Trophoblast cell (in vitro differentiated cells and primary cell): ENCODE measurements around the gene PREPL.

Experiments
- DNase-seq, 2 donors: peaks; one replicate each; pipeline ENCODE4 v3.0.0-alpha.2; 2016
- H2AFZ ChIP-seq: 2 replicates; pipeline ENCODE4 v1.6.1; 2013; ENCODE audit warnings: low read length, moderate library complexity, mild to moderate bottlenecking; ENCODE audit not compliant: insufficient read depth, poor library complexity
- H2AK5ac ChIP-seq: 2 replicates; pipeline ENCODE4 v1.6.1; 2013; ENCODE audit warnings: mild to moderate bottlenecking, low read length
- H2BK120ac ChIP-seq: 2 replicates; pipeline ENCODE4 v1.6.1; 2013; ENCODE audit warnings: low read length, mild to moderate bottlenecking, moderate library complexity; ENCODE audit not compliant: insufficient read depth, poor library complexity
- H2BK12ac ChIP-seq: 2 replicates; pipeline ENCODE4 v1.6.1; 2013; ENCODE audit warnings: mild to moderate bottlenecking, low read length, moderate library complexity
- H2BK5ac ChIP-seq: 2 replicates; pipeline ENCODE4 v1.6.1; 2013; ENCODE audit warnings: low read length, low read depth, moderate library complexity, mild to moderate bottlenecking; ENCODE audit not compliant: poor library complexity
- H3K14ac ChIP-seq: 2 replicates; pipeline ENCODE4 v1.6.1; 2013; ENCODE audit warnings: mild to moderate bottlenecking, low read length
- H3K18ac ChIP-seq: 2 replicates; pipeline ENCODE4 v1.6.1; 2013; ENCODE audit warnings: mild to moderate bottlenecking, low read length
- H3K23ac ChIP-seq: 2 replicates; pipeline ENCODE4 v1.6.1; 2013; ENCODE audit warnings: low read length
- H3K27ac ChIP-seq: 2 replicates; pipeline ENCODE4 v1.5.1; 2013; ENCODE audit warnings: low read depth, mild to moderate bottlenecking, inconsistent platforms, low read length, moderate library complexity
- H3K27me3 ChIP-seq: 2 replicates; pipeline ENCODE4 v1.6.1; 2013; ENCODE audit warnings: inconsistent platforms, mild to moderate bottlenecking, low read length, moderate library complexity; ENCODE audit not compliant: insufficient read depth
- H3K36me3 ChIP-seq, 2 experiments: 1 replicate in 1 of 2; 2 replicates in 1 of 2; pipeline ENCODE4 v1.6.1; 2013; ENCODE audit warnings: low read length in 2 of 2, mild to moderate bottlenecking in 2 of 2, moderate library complexity in 1 of 2; ENCODE audit not compliant: insufficient read depth in 2 of 2, control insufficient read depth in 1 of 2
- H3K4ac ChIP-seq: 2 replicates; pipeline ENCODE4 v1.6.1; 2013; ENCODE audit warnings: low read depth, mild to moderate bottlenecking, low read length, moderate library complexity
- H3K4me1 ChIP-seq, 2 experiments: 1 replicate in 1 of 2; 2 replicates in 1 of 2; pipeline ENCODE4 v1.6.1; 2013; ENCODE audit warnings: low read length in 2 of 2, mild to moderate bottlenecking in 2 of 2, moderate library complexity in 1 of 2; ENCODE audit not compliant: insufficient read depth in 2 of 2, control insufficient read depth in 1 of 2
- H3K4me2 ChIP-seq: 2 replicates; pipeline ENCODE4 v1.6.1; 2013; ENCODE audit warnings: inconsistent platforms, mild to moderate bottlenecking, low read length, moderate library complexity
- H3K4me3 ChIP-seq: 2 replicates; pipeline ENCODE4 v1.5.1; 2013; ENCODE audit warnings: mild to moderate bottlenecking, low read depth, low read length, inconsistent platforms
- H3K79me1 ChIP-seq: one replicate; pipeline ENCODE4 v1.6.1; 2013; ENCODE audit warnings: low read length
- H3K79me2 ChIP-seq: 2 replicates; pipeline ENCODE4 v1.6.1; 2013; ENCODE audit warnings: low read length, mild to moderate bottlenecking; ENCODE audit not compliant: control insufficient read depth, insufficient read depth, poor library complexity
- H3K9ac ChIP-seq: 2 replicates; pipeline ENCODE4 v1.6.1; 2013; ENCODE audit warnings: mild to moderate bottlenecking, low read length
- H3K9me3 ChIP-seq: 2 replicates; pipeline ENCODE4 v1.6.1; 2013; ENCODE audit warnings: low read depth, mild to moderate bottlenecking, control low read depth, inconsistent platforms, low read length; ENCODE audit not compliant: insufficient read depth
- H4K12ac ChIP-seq: 2 replicates; pipeline ENCODE4 v1.6.1; 2013; ENCODE audit warnings: low read depth, mild to moderate bottlenecking, low read length, moderate library complexity
- H4K8ac ChIP-seq: 2 replicates; pipeline ENCODE4 v1.6.1; 2013; ENCODE audit warnings: low read depth, mild to moderate bottlenecking, low read length, moderate library complexity
- H4K91ac ChIP-seq: one replicate; pipeline ENCODE4 v1.6.1; 2013; ENCODE audit warnings: low read depth, mild to moderate bottlenecking, low read length, moderate library complexity
- WGBS: extraction: QIAGEN DNeasy Blood & Tissue Kit; methylation state at CpG from one replicate; pipeline ENCODE4 v1.1.7; 2013; ENCODE audit warnings: missing lambda C conversion rate; ENCODE audit not compliant: insufficient read length, insufficient coverage; ENCODE audit errors: extremely low coverage; 5-methylcytosine and 5-hydroxymethylcytosine counted together

PREPL gene

DNA sequence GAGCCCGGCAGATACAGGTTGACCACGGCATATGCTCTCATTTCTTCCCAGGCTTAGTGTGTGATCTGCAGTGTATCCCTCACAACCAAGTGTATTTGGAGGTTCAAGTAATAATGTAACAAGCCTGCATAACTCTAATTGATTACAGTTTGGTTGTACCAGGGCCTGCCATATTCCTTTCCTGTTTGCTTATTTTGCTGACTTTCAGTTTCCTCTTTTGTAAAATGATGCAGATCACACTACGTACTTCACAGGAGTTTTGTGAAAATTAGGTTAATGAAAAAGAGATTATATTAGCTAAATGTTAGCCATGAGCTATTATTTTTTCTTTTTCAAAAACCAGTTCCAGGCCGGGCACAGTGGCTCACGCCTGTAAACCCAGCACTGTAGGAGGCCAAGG lies 60.2 kb downstream of the PREPL start:
- no peak for DNase-seq
- Histone ChIP-seq H3K4ac (no peak overlapping the region), H3K4me1 (no peaks in the 10 kb centered on the region), H3K27me3 (no peaks in the 10 kb centered on the region), H3K4me2 (no peak overlapping the region), H2BK12ac (no peak overlapping the region), H4K91ac (no peak overlapping the region), H3K23ac (no peak overlapping the region), H2AK5ac (no peak overlapping the region), H3K79me1 (no peaks in the 10 kb centered on the region), H3K14ac (no peak overlapping the region), H4K8ac (no peak overlapping the region), H2BK5ac (no peak overlapping the region), H3K18ac (no peak overlapping the region), H3K79me2 (no peaks in the 10 kb centered on the region), H4K12ac (no peak overlapping the region), H2BK120ac (no peak overlapping the region), H3K36me3 (no peaks in the 10 kb centered on the region), H3K9ac (no peak overlapping the region), H3K27ac (no peak overlapping the region), H3K9me3 (no peaks in the 10 kb centered on the region), H3K4me3 (no peak overlapping the region), H2AFZ (no peak overlapping the region)
- no CpG with 5 or more reads among the region's 5 CpGs for WGBS

DNA sequence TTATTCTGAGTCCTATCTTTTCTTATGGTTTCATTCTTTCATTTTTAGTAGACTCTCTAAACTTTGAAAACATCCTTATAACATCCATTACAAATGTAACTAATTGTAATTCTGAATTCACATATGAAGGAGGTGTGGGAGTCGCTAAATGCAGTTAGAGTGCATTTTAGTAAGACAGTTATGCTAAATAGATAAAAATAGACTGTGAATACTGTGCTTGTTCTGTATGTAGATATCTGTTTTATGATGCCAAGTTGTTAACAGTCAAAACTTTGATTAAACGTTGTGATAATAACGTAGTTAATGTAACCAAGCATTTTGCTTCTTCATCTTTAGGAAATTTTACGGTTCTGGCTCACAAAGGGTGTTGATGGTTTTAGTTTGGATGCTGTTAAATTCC lies 61.7 kb downstream of the PREPL start:
- H3K23ac ChIP-seq, result no peak overlapping the region
- no peak overlapping the region for H2BK120ac ChIP-seq
- H3K18ac ChIP-seq, result no peak overlapping the region
- H4K8ac ChIP-seq, result no peak overlapping the region
- no peak overlapping the region for H3K14ac ChIP-seq
- H3K9ac ChIP-seq, result no peak overlapping the region
- no peaks in the 10 kb centered on the region for H3K27me3 ChIP-seq
- no peaks in the 10 kb centered on the region for H3K36me3 ChIP-seq
- H2AK5ac ChIP-seq, result no peak overlapping the region
- H3K4ac ChIP-seq, result no peak overlapping the region
- H3K79me2 ChIP-seq, result no peaks in the 10 kb centered on the region
- no peak overlapping the region for H3K4me3 ChIP-seq
- H3K79me1 ChIP-seq, result no peaks in the 10 kb centered on the region
- DNase-seq, result no peak
- H4K91ac ChIP-seq, result no peak overlapping the region
- H4K12ac ChIP-seq, result no peak overlapping the region
- H2BK12ac ChIP-seq, result no peak overlapping the region
- no peak overlapping the region for H3K27ac ChIP-seq
- H3K9me3 ChIP-seq, result no peaks in the 10 kb centered on the region
- H3K4me2 ChIP-seq, result no peak overlapping the region
- WGBS, result no CpG with 5 or more reads among the region's 4 CpGs
- H2BK5ac ChIP-seq, result no peak overlapping the region
- H3K4me1 ChIP-seq, result no peaks in the 10 kb centered on the region
- H2AFZ ChIP-seq, result no peak overlapping the region

DNA sequence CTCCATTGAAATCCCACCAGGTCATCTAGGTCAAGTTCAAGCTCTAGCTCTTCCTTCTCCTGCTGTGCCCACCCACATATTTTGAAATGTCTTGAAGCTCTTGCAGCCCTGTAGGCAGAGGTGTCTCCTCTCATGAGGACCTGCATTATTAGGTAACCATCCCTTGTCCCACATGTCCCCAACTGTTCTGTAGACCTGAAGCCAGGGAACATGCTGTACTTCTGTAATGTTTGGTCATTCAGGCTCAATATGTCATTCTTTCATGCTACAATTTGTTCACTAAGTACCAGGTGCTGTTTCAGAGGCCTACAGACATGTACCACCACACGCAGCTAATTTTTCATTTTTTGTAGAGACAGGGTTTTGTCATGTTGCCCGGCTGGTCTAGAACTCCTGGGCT lies 63.9 kb downstream of the PREPL start:
- Histone ChIP-seq H3K23ac (no peak overlapping the region), H3K9me3 (no peaks in the 10 kb centered on the region), H3K18ac (no peak overlapping the region), H3K9ac (no peak overlapping the region), H3K14ac (no peak overlapping the region), H3K27ac (no peak overlapping the region), H3K4me2 (no peak overlapping the region), H3K79me1 (no peaks in the 10 kb centered on the region), H4K8ac (no peak overlapping the region), H2AK5ac (no peak overlapping the region), H4K91ac (no peak overlapping the region), H3K79me2 (no peaks in the 10 kb centered on the region), H2BK12ac (no peak overlapping the region), H3K4ac (no peak overlapping the region), H2BK5ac (no peak overlapping the region), H2AFZ (no peak overlapping the region), H3K4me3 (no peak overlapping the region), H2BK120ac (no peak overlapping the region), H3K4me1 (no peaks in the 10 kb centered on the region), H3K36me3 (no peaks in the 10 kb centered on the region), H3K27me3 (no peaks in the 10 kb centered on the region), H4K12ac (no peak overlapping the region)
- no peak for DNase-seq
- no CpG with 5 or more reads among the region's 2 CpGs for WGBS

DNA sequence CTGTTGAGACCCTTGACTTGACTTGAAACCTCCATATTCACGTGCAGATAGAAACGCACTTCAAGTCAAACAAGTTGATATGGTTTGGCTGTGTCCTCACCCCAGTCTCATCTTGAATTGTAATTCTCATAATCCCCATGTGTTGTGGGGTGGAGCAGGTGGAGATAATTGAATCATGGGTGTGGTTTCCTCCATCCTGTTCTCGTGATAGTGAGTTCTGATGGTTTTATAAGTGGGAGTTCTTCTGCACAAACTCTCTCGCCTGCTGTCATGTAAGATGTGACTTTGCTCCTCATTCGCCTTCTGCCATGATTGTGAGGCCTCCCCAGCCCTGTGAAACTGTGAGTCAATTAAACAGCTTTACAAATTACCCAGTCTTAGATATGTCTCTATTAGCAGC lies 64.6 kb downstream of the PREPL start:
- Histone ChIP-seq H3K4me3 (no peak overlapping the region), H3K14ac (no peak overlapping the region), H3K27me3 (no peaks in the 10 kb centered on the region), H3K9ac (no peak overlapping the region), H3K79me1 (no peaks in the 10 kb centered on the region), H2AFZ (no peak overlapping the region), H3K4ac (no peak overlapping the region), H3K18ac (no peak overlapping the region), H2AK5ac (no peak overlapping the region), H2BK5ac (no peak overlapping the region), H3K79me2 (no peaks in the 10 kb centered on the region), H2BK120ac (no peak overlapping the region), H4K12ac (no peak overlapping the region), H3K27ac (no peak overlapping the region), H3K23ac (no peak overlapping the region), H3K4me2 (no peak overlapping the region), H3K9me3 (no peaks in the 10 kb centered on the region), H4K8ac (no peak overlapping the region), H2BK12ac (no peak overlapping the region), H3K36me3 (no peaks in the 10 kb centered on the region), H4K91ac (no peak overlapping the region), H3K4me1 (no peaks in the 10 kb centered on the region)
- no CpG with 5 or more reads among the region's 5 CpGs for WGBS
- DNase-seq, result no peak
